BJ (cell line): ENCODE measurements around the gene BHLHE23. TPM values are rescaled to one million over a fixed set of nuclear protein-coding genes. Genes with fewer than 3 reads are reported as not detected.

Source experiments
- CTCF ChIA-PET: fragments of 350-600 bp; formaldehyde crosslinking; extraction: SDS; loops from one replicate; lab custom pipeline; 2021; ENCODE audit warnings: antibody characterized with exemption, inconsistent platforms; lab: Yijun Ruan, JAX
- POLR2A ChIA-PET: fragments of 300-600 bp; sonication (Branson Sonifier 250); formaldehyde crosslinking; extraction: SDS; loops from one replicate; lab custom pipeline; 2021; ENCODE audit warnings: antibody characterized with exemption; lab: Charles Lee
- DNase-seq: peaks from one replicate; pipeline ENCODE4 v3.0.0-alpha.2; 2011; ENCODE audit warnings: low read depth
- H3K27me3 ChIP-seq: 2 replicates; pipeline ENCODE4 v1.6.0; 2011; ENCODE audit warnings: low read length; ENCODE audit not compliant: control insufficient read depth, insufficient read depth
- H3K36me3 ChIP-seq: 2 replicates; pipeline ENCODE4 v1.5.1; 2011; ENCODE audit warnings: low read length; ENCODE audit not compliant: control insufficient read depth, insufficient read depth
- H3K4me3 ChIP-seq: 2 replicates; pipeline ENCODE4 v1.5.1; 2011; ENCODE audit warnings: low read depth, mild to moderate bottlenecking, control low read depth, low read length
- CTCF ChIP-seq: IDR thresholded peaks from 2 replicates; pipeline ENCODE4 v1.5.1; 2011; ENCODE audit warnings: low read depth, mild to moderate bottlenecking, control low read depth, inconsistent platforms, low read length, moderate library complexity; ENCODE audit not compliant: insufficient read depth
- polyA plus RNA-seq: library from polyadenylated mRNA; depleted of rRNA; stranded (reverse); fragments of >200 nt; gene quantifications from 2 replicates; pipeline ENCODE4 v1.2.3, GENCODE V29; 2011

Gene BHLHE23
- polyA plus RNA-seq, 1 experiment = not detected

- CTCF ChIA-PET = interaction anchor here (0.6 to 1.8 kb wide), 31 partner anchors 9 to 410 kb away, joined by 3 to 17 read pairs (median 4); partner anchors contain the start of gene SLC17A9
- H3K4me3 ChIP-seq = peak overlapping the region; percentile 32
- POLR2A ChIA-PET = no interaction called here
- peaks cover 16% of the 10 kb centered on the region; the same call in 1 of the 2 replicates for H3K27me3 ChIP-seq
- peak; percentile 97 for TF ChIP-seq CTCF
- H3K36me3 ChIP-seq = peaks cover 5% of the 10 kb centered on the region
- DNase-seq = no peak
These were observed 34.6 kb downstream of the BHLHE23 start for GRCh38 chr20:62971950-62972844.

GRCh38 chr20:62971211-62971949 lies 35.4 kb downstream of the BHLHE23 start:
- Histone ChIP-seq H3K4me3 (no peak overlapping the region), H3K36me3 (peaks cover 7% of the 10 kb centered on the region), H3K27me3 (peaks cover 16% of the 10 kb centered on the region; the same call in 1 of the 2 replicates)
- POLR2A ChIA-PET = no interaction called here
- no peak for DNase-seq
- TF ChIP-seq CTCF = no peak
- CTCF ChIA-PET = interaction anchor here (0.9 to 1.6 kb wide), 11 partner anchors 8 to 179 kb away, joined by 3 to 8 read pairs (median 3); no protein-coding TSS in a partner anchor

GRCh38 chr20:62970307-62971210 lies 36.2 kb downstream of the BHLHE23 start:
- no peak for DNase-seq
- no peak for TF ChIP-seq CTCF
- ChIA-PET CTCF (interaction anchor here (0.9 to 1.6 kb wide), 8 partner anchors 9 to 79 kb away, joined by 3 to 6 read pairs (median 4); no protein-coding TSS in a partner anchor), POLR2A (no interaction called here)
- Histone ChIP-seq H3K4me3 (no peak overlapping the region), H3K27me3 (peaks cover 16% of the 10 kb centered on the region; the same call in 1 of the 2 replicates), H3K36me3 (peaks cover 9% of the 10 kb centered on the region)

DNA sequence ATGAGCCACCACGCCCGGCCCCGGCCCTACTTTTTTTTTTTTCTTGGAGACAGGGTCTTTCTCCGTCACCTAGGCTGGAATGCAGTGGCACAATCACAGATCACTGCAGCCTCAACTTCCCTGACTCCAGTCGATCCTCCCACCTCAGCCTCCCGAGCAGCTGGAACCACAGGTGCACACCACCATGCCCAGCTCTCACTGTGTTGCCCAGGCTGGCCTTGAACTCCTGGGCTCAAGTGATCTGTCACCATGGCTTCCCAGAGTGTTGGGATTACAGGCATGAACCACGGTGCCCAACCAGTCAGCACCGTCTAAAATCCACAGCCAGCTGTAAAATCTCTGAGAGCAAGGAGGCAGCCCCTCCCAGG lies 36.8 kb downstream of the BHLHE23 start:
- CTCF ChIA-PET = interaction anchor here (0.9 to 1.6 kb wide), 4 partner anchors 8 to 71 kb away, joined by 4 to 6 read pairs (median 4); no protein-coding TSS in a partner anchor
- peaks cover 11% of the 10 kb centered on the region; the same call in 1 of the 2 replicates for H3K27me3 ChIP-seq

More for the DNA sequence above, 36.8 kb downstream of the BHLHE23 start:
- H3K4me3 ChIP-seq = no peak overlapping the region
- DNase-seq = no peak
- no peak for TF ChIP-seq CTCF
- H3K36me3 ChIP-seq = peaks cover 13% of the 10 kb centered on the region
- POLR2A ChIA-PET = no interaction called here
